Testis (tissue), 3 donors: ENCODE results near the gene LRP1B. TPM values are rescaled to one million over a fixed set of nuclear protein-coding genes. Genes with fewer than 3 reads are reported as not detected.

ENCODE experiments used
- DNase-seq: peaks from one replicate; pipeline ENCODE4 v3.0.0-alpha.2; 2019
- H3K27ac ChIP-seq, 2 donors: fragments of 200-600 bp; sonication (generic); one replicate each; pipeline ENCODE4 v1.5.1; 2019
- H3K27me3 ChIP-seq: fragments of 200-600 bp; sonication (generic); one replicate; pipeline ENCODE4 v1.5.1; 2019
- H3K36me3 ChIP-seq: fragments of 200-600 bp; sonication (generic); one replicate; pipeline ENCODE4 v1.5.1; 2017; ENCODE audit warnings: low read depth; ENCODE audit errors: missing control alignments
- H3K4me1 ChIP-seq: fragments of 200-600 bp; sonication (generic); one replicate; pipeline ENCODE4 v1.5.1; 2019
- H3K4me3 ChIP-seq, 2 donors: fragments of 200-600 bp; sonication (generic); one replicate each; pipeline ENCODE4 v1.5.1; 2017 to 2019
- H3K9me3 ChIP-seq: fragments of 200-600 bp; sonication (generic); one replicate; pipeline ENCODE4 v1.5.1; 2017
- POLR2A ChIP-seq: fragments of 450-650 bp; IDR thresholded peaks from one replicate; pipeline ENCODE4 v1.6.1; 2017; ENCODE audit warnings: antibody characterized with exemption, mild to moderate bottlenecking, moderate library complexity
- WGBS, 2 donors: methylation state at CpG; one replicate each; pipeline ENCODE4 v1.1.5; 2018; 5-methylcytosine and 5-hydroxymethylcytosine counted together
- intact Hi-C: fragments of 100-400 bp; cut with DNase I; formaldehyde crosslinking; loops from one replicate; pipeline ENCODE4 v1.15.1; 2023; ENCODE audit warnings: low total_unique reads
- polyA plus RNA-seq: library from polyadenylated mRNA; stranded (reverse); fragments of 350-450 nt; fragmentation: Illumina TruSeq; extraction: RNeasy Lipid Tissue Mini Kit (QIAGEN cat#74804); gene quantifications from one replicate; pipeline ENCODE4 v1.2.3, GENCODE V29; 2014; ENCODE audit warnings: low read depth, low replicate concordance; ENCODE audit not compliant: insufficient read depth
- total RNA-seq, 2 donors: library from RNA; depleted of rRNA; stranded (reverse); fragments of >200 nt; gene quantifications; one replicate each; pipeline ENCODE4 v1.2.3, GENCODE V29; 2016
- TF ChIP-seq, protein P1 (sequence below), 3 experiments: fragments of 450-650 bp in 2 of 3; fragments of 200-600 bp in 1 of 3; sonication (generic) in 1 of 3; IDR thresholded peaks; one replicate each; pipeline ENCODE4 v1.5.1; 2016 to 2019; ENCODE audit warnings: antibody characterized with exemption in 3 of 3, mild to moderate bottlenecking in 2 of 3, moderate library complexity in 1 of 3

Gene LRP1B
- total and polyA plus RNA-seq, 3 donors from 2014 or later = 0.79 to 1.9 (median 0.84) TPM

DNA sequence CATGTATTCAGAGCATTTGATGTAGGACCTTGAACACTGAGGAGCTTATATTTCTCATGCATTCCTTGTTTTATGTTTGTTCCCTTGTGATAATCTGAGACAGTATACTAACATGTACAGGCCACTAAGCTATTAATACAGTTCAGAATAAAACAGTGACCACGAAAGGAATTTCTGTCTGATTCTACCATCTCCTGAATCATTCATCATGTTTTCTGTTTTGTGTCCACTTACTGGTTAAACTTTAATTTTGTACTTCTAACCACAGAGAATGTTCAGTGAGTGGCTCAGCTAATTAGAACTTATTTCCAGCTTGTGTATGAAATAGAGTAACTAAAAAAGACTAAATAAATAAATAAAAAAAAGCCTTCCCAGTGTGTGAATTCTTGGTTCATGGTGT lies 110.4 kb downstream of the LRP1B start:
- intact Hi-C loops = no loop called here
- TF ChIP-seq POLR2A = no peak
- TF ChIP-seq, protein P1, sequence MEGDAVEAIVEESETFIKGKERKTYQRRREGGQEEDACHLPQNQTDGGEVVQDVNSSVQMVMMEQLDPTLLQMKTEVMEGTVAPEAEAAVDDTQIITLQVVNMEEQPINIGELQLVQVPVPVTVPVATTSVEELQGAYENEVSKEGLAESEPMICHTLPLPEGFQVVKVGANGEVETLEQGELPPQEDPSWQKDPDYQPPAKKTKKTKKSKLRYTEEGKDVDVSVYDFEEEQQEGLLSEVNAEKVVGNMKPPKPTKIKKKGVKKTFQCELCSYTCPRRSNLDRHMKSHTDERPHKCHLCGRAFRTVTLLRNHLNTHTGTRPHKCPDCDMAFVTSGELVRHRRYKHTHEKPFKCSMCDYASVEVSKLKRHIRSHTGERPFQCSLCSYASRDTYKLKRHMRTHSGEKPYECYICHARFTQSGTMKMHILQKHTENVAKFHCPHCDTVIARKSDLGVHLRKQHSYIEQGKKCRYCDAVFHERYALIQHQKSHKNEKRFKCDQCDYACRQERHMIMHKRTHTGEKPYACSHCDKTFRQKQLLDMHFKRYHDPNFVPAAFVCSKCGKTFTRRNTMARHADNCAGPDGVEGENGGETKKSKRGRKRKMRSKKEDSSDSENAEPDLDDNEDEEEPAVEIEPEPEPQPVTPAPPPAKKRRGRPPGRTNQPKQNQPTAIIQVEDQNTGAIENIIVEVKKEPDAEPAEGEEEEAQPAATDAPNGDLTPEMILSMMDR (IDR thresholded peaks at IDR 0.05) = no peak
- Histone ChIP-seq H3K4me3 (no peak overlapping the region), H3K27me3 (no peaks in the 10 kb centered on the region), H3K9me3 (no peaks in the 10 kb centered on the region), H3K27ac (no peak overlapping the region), H3K4me1 (no peaks in the 10 kb centered on the region), H3K36me3 (no peaks in the 10 kb centered on the region)
- WGBS, 2 donors = 68 to 85% methylated on average over 1 of the region's 1 CpG
- DNase-seq = no peak

DNA sequence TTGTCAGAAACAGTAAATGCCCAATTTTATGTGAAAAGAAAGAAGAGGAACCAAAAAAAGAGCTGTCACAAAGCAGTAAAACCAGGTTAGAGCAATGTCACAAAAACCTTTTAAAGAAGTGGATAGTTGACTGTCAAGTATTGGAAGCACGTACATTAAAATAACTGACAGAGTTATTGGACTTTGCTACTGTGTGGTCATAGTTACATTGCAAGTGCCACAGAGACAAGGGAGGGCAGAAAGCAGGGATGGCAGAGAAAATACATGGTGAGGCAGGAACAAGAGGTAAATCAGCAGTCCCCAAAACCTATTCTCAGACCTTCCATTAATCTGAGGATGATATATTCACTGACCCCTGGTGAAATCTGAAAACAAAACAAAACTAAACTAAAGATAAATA lies 116.3 kb downstream of the LRP1B start:
- WGBS, 2 donors = 91 to 97% methylated on average over 1 of the region's 1 CpG
- H3K27me3 ChIP-seq = no peaks in the 10 kb centered on the region
- no peaks in the 10 kb centered on the region for H3K9me3 ChIP-seq
- H3K4me3 ChIP-seq = no peak overlapping the region
- H3K36me3 ChIP-seq = no peaks in the 10 kb centered on the region
- intact Hi-C loops = no loop called here
- H3K27ac ChIP-seq = no peak overlapping the region
- no peaks in the 10 kb centered on the region for H3K4me1 ChIP-seq
- no peak for TF ChIP-seq POLR2A
- TF ChIP-seq, protein P1 (IDR thresholded peaks at IDR 0.05) = no peak
- no peak for DNase-seq

DNA sequence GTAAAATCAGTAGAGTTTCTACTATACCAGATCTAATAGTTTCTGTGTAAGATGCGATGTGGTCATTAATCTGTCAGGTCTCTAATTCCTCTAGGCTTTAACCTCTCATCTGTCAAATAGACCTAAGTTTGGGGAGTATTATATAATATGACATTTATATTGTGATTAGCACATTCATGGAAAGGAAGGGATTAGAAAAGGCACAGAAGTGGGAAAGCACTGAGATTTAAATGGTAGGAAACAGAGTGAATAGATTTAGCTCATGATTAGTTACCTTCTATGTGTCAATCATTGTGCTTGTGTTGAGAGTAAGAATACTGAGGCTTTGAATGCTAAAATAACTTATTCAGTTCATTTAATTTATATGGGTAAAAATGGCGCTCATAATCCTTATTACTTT lies 118.0 kb downstream of the LRP1B start:
- TF ChIP-seq, protein P1 (IDR thresholded peaks at IDR 0.05) = no peak
- TF ChIP-seq POLR2A = no peak

DNA sequence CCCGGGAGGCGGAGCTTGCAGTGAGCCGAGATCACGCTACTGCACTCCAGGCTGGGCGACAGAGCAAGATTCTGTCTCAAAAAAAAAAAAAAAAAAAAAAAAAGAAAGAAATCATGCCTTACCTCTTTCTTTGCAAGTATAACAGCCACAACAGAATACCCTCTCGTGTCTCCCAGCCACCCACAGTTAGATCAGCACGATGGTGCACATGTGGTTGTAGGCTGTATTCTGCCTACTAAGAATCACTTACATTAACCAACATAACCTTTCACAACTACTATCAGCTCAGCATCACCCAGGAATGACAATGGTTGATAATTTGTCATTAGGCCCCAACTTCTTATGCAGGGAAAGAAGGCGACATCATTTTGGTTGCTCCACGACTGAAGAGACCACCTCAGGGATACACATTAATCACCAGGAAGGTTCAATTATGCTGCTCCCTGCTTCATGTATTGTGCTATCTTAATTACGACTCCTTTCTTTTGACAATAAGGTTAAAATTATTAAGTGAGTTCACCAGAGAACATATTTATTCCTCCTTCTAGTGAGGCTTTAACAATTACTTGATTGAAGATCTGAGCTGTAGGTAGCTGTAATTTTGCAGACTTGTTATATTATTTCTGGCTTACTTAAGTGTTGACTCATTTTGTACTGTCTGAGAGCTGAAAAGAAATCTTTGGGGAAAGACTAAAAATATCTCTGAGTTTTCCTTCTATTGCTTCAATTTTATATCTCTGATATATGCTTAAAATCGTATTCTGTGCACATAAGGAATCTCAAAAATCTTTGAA lies 120.1 kb downstream of the LRP1B start:
- TF ChIP-seq, protein P1 (IDR thresholded peaks at IDR 0.05) = no peak
- no peak for TF ChIP-seq POLR2A
- H3K27me3 ChIP-seq = no peaks in the 10 kb centered on the region
- no peaks in the 10 kb centered on the region for H3K4me1 ChIP-seq
- no peaks in the 10 kb centered on the region for H3K9me3 ChIP-seq
- no peak for DNase-seq
- intact Hi-C loops = no loop called here
- WGBS, 2 donors = 49 to 67% methylated on average over 11 of the region's 11 CpGs
- H3K4me3 ChIP-seq = no peak overlapping the region
- no peaks in the 10 kb centered on the region for H3K36me3 ChIP-seq
- H3K27ac ChIP-seq = no peak overlapping the region

More for the DNA sequence above, 118.0 kb downstream of the LRP1B start:
- H3K36me3 ChIP-seq = no peaks in the 10 kb centered on the region
- DNase-seq = no peak
- H3K9me3 ChIP-seq = no peaks in the 10 kb centered on the region
- intact Hi-C loops = no loop called here
- H3K4me3 ChIP-seq = no peak overlapping the region
- WGBS, 2 donors = 87 to 92% methylated on average over 2 of the region's 2 CpGs
- no peaks in the 10 kb centered on the region for H3K4me1 ChIP-seq
- H3K27ac ChIP-seq = no peak overlapping the region
- no peaks in the 10 kb centered on the region for H3K27me3 ChIP-seq
